Measurements from ENCODE around the gene UGT2B28.
"Not testable (repeated sequence)": the region's sequence is repeated elsewhere in the genome, so short reads cannot be mapped to it uniquely, and the experiment has no call there.

UGT2B28 gene

GRCh38 chr4:69280081-69280480 is at the start of gene UGT2B28:
Gene UGT2B28, plus strand, starts transcription at chr4:69280475. Its CDS starts 26 bp downstream, at chr4:69280501.
- DNase-seq = not testable (repeated sequence)

DNA sequence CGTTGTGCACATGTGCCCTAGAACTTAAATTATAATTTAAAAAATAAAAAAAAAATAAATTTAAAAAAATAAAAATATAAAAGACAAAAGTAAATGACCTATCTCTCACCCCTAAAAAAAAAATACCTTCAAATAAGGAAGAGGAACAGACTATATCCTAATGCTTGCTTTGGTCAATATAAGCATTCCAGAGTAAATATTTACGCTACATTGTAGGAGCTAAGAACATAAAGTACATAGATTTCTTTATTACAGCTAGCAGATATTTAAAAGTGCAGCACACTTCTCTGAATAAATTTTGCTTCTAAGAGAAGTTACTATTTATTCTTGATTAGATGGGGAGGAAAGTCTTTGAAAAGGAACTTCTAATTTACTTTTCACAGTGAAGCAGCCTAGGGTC is 41.2 kb upstream of the UGT2B28 start:
- DNase-seq = no peak

GRCh38 chr4:69239557-69240168 is 40.6 kb upstream of the UGT2B28 start:
- DNase-seq = peak; percentile 94

DNA sequence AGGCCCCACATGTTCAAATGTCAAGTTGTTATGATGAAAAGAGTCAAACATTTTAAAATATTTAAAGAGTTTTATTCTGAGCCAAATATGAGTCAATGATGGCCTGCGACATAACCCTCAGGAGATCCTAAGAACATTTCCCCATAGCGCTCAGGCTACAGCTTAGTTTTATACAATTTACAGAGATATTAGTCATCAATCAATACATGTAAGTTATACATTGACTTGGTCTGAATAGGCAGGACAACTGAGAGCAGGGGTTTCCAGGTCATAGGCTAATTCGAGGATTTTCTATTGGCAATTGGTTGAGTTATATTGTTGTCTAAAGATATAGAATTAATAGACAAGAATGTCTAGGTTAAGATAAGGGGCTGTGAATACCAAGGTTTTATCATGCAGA is 39.5 kb upstream of the UGT2B28 start:
- DNase-seq = peak; percentile 40

DNA sequence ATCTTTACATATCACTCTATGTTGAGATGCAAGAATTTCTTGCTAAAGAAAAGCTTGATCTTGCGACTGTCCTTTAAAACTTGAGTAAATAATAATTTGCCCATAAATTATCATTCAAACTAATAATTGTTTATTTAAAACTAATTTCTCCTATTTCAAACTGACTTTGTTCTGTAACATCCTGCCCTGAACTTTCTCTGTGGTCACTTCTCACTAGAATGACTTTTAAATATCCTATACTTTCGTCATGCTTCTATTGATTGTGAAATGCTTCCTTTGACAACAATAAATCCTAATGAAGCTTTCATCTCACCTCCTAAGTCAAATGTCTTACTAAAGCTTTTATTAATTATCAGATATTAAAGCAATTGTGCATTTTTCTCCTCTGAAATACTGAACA is 38.5 kb upstream of the UGT2B28 start:
- not testable (repeated sequence) for DNase-seq

- peak; percentile 74 for DNase-seq
Measured at GRCh38 chr4:69242562-69243240, 37.6 kb upstream of the UGT2B28 start.

GRCh38 chr4:69250884-69251283 is 29.4 kb upstream of the UGT2B28 start:
- DNase-seq = not testable (repeated sequence)

DNA sequence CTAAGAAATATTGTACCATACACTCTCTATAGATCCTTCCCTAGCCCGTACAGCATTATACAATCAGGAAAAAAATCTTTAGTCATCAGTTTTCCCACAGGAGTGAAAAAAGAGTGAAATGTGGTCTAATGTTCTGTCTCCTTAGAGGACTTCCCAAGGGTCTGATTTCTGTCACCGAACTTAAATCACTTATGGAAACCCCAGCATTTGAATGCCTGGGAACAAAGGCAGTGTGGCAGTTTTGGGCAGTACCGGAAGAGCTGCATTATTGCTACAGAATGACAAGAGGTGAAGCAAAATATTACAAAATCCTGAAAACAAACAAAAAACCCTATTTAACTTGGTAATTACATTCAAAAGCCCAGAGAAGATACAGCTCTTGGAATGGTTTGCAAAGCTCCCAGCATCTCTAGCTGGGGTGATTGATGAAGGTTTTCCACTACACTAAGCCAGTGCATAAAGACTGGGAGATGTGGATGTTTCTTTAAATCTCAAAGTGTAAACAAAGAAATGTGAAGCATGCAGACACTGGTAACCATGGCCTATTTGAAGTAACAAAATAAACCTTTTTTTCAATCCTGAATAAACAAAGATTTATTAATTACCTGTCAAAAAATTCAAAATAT is 27.0 kb upstream of the UGT2B28 start:
- not testable (repeated sequence) for DNase-seq

- not testable (repeated sequence) for DNase-seq
Measured at GRCh38 chr4:69268612-69269011, 11.7 kb upstream of the UGT2B28 start.

- peak; percentile 20 for DNase-seq
Measured at GRCh38 chr4:69296356-69296755, 16.1 kb downstream of the UGT2B28 start.

- DNase-seq = peak; percentile 82
Measured at GRCh38 chr4:69308426-69309033, 28.3 kb downstream of the UGT2B28 start.

- DNase-seq = peak; percentile 97
Measured at GRCh38 chr4:69309549-69310076, 29.3 kb downstream of the UGT2B28 start.

DNA sequence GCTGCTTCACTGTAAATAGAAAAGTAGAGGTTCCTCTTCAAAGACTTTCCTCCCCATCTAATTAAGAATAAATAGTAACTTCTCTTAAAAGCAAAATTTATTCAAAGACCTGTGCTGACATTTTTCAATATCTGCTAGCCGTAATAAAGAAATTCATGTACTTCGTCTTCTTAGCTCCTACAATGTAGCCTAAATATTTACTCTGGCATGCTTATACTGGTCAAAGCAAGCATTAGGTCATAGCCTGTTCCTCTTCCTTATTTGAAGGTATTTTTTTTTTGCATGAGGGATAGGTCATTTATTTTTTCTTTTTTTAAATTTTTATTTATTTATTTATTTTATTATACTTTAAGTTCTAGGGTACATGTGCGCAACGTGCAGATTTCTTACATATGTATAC is 30.0 kb downstream of the UGT2B28 start:
- not testable (repeated sequence) for DNase-seq

- peak; percentile 87 for DNase-seq
Measured at GRCh38 chr4:69317669-69318298, 37.5 kb downstream of the UGT2B28 start.

DNA sequence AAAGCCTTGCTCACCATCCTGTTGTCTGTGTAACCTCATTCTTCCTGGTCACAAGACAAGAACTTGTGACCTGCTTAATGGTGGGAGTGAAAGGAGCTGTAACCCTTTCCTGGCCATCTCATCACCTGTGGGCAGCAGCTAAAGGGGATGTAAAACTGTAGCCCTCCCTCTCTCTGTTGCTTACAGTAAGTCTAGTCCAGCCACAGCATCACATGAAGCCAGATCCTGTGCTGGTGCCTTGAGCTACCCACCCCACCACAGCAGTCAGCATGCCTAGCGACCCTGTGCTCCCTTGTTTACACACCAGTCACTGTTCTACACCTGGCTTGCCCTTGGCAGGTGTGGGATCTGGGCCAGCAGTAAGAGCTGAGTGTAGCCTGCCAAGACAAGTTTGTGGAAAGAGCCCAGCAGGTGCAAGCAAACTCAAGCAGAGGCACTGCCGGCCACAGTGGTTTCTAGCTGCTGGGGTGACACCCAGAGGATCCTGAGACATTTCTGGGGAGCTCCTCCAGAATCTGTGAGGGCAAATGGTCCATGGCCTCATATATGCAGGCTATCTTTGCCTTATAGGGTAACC is 41.0 kb downstream of the UGT2B28 start:
- DNase-seq = peak; percentile 47

GRCh38 chr4:69322055-69322454 is 41.8 kb downstream of the UGT2B28 start:
- peak; percentile 88 for DNase-seq

DNA sequence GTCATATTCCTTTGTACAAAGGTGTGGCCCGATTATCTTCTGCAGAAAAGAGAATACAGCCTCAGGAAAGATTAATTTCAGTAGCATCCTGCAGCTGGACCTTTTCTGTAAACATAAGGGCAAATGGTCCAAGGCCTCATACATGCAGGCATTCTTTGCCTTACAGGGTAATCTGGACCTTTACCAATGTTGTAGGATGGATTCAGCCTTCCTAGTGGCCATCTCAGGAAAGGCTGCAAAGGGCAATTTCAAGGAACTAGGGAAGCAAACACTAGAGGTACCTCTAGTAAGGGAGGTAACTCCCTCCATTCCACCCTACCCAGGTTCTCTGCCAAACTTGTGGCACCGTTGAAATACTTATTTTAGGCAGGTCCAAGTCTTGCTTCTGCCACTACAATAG is 43.0 kb downstream of the UGT2B28 start:
- DNase-seq = peak; percentile 46

GRCh38 chr4:69330345-69331047 is 50.2 kb downstream of the UGT2B28 start:
- no peak for DNase-seq

DNA sequence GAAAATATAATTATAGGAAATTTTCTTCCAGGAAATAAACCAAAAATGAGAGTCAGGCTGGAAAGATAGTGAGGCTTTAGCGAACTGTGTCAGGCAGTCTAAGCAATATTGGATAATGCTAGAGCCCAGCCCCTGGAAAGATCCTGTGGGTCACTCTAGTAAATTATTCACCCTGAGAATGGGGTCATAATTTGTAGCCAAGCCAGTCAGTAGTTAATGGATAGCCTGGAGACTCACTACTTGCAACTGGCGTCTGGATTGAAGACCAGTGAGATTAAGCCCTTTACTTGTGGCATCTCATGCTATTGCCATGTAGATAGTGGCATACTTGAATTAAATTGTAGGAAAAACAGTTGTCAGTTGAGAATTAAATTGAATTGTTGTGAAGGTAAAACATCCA is 51.0 kb downstream of the UGT2B28 start:
- not testable (repeated sequence) for DNase-seq

- DNase-seq = peak; percentile 64
Measured at GRCh38 chr4:69335485-69335884, 55.2 kb downstream of the UGT2B28 start.

- not testable (repeated sequence) for DNase-seq
Measured at GRCh38 chr4:69343114-69343513, 62.8 kb downstream of the UGT2B28 start.

All from OCI-M1 (cell line).